IMR-90 (cell line): ENCODE measurements around the gene EML6. TPM values are rescaled to one million over a fixed set of nuclear protein-coding genes. Genes with fewer than 3 reads are reported as not detected.

Experiments
- ATAC-seq: fragments of 200-7000 bp; cut with Tn5 transposase; 2 replicates; pipeline ENCODE4 v1.9.1; 2020; ENCODE audit warnings: low read depth, mild to moderate bottlenecking, moderate library complexity
- BruUV-seq: library from RNA; stranded (reverse); fragments of 400-500 nt; replicated peaks from 2 replicates; lab custom pipeline; 2021; lab: Mats Ljungman, UMichigan
- CTCF ChIA-PET: fragments of 300-600 bp; formaldehyde crosslinking; extraction: SDS; loops from one replicate; lab custom pipeline; 2021; ENCODE audit warnings: antibody characterized with exemption; lab: Yijun Ruan, JAX
- POLR2A ChIA-PET: fragments of 300-600 bp; sonication (Branson Sonifier 250); formaldehyde crosslinking; loops from one replicate; lab custom pipeline; 2022; ENCODE audit warnings: antibody characterized with exemption; ENCODE audit not compliant: unreplicated experiment; lab: Charles Lee
- DNase-seq: peaks from one replicate; pipeline ENCODE4 v3.0.0; 2013
- H2AFZ ChIP-seq: replicated peaks from 2 replicates; pipeline ENCODE3; 2013; ENCODE audit warnings: low read length, mild to moderate bottlenecking; ENCODE audit not compliant: poor library complexity
- H2AK5ac ChIP-seq: 2 replicates; pipeline ENCODE4 v1.6.1; 2013; ENCODE audit warnings: low read depth, low read length, inconsistent platforms
- H2AK9ac ChIP-seq: replicated peaks from 2 replicates; pipeline ENCODE3; 2013; ENCODE audit warnings: mild to moderate bottlenecking, low read depth, low read length, moderate library complexity; ENCODE audit not compliant: poor library complexity
- H2BK120ac ChIP-seq: 2 replicates; pipeline ENCODE4 v1.6.1; 2013; ENCODE audit warnings: low read depth, low read length, inconsistent platforms
- H2BK15ac ChIP-seq: 3 replicates; pipeline ENCODE4 v1.6.1; 2013; ENCODE audit warnings: low read depth, low read length, inconsistent platforms
- H2BK20ac ChIP-seq: 2 replicates; pipeline ENCODE4 v1.6.1; 2013; ENCODE audit warnings: low read depth, mild to moderate bottlenecking, inconsistent platforms, low read length, moderate library complexity
- H2BK5ac ChIP-seq: 2 replicates; pipeline ENCODE4 v1.6.1; 2013; ENCODE audit warnings: mild to moderate bottlenecking, low read depth, low read length, inconsistent platforms; ENCODE audit not compliant: poor library complexity, severe bottlenecking
- H3K14ac ChIP-seq: replicated peaks from 2 replicates; pipeline ENCODE4 v1.6.1; 2013; ENCODE audit warnings: low read depth, low read length, inconsistent platforms
- H3K18ac ChIP-seq: 2 replicates; pipeline ENCODE4 v1.6.1; 2013; ENCODE audit warnings: low read depth, low read length, control low read depth
- H3K23ac ChIP-seq: 2 replicates; pipeline ENCODE4 v1.6.1; 2013; ENCODE audit warnings: low read depth, low read length, inconsistent platforms
- H3K27ac ChIP-seq: 2 replicates; pipeline ENCODE4 v1.5.1; 2013; ENCODE audit warnings: mild to moderate bottlenecking, control low read depth, low read length; ENCODE audit not compliant: insufficient read depth
- H3K27me3 ChIP-seq: 2 replicates; pipeline ENCODE4 v1.6.1; 2013; ENCODE audit warnings: low read length; ENCODE audit not compliant: control insufficient read depth, insufficient read depth
- H3K36me3 ChIP-seq: 2 replicates; pipeline ENCODE4 v1.6.1; 2013; ENCODE audit warnings: low read length, mixed read lengths; ENCODE audit not compliant: control insufficient read depth, insufficient read depth
- H3K4ac ChIP-seq: 2 replicates; pipeline ENCODE4 v1.6.1; 2013; ENCODE audit warnings: low read depth, low read length, inconsistent platforms
- H3K4me1 ChIP-seq: 2 replicates; pipeline ENCODE4 v1.6.1; 2013; ENCODE audit warnings: low read length, mixed read lengths; ENCODE audit not compliant: control insufficient read depth, insufficient read depth
- H3K4me2 ChIP-seq: 2 replicates; pipeline ENCODE4 v1.6.1; 2013; ENCODE audit warnings: low read depth, mild to moderate bottlenecking, control low read depth, low read length, moderate library complexity
- H3K4me3 ChIP-seq: 2 replicates; pipeline ENCODE4 v1.5.1; 2013; ENCODE audit warnings: low read depth, mild to moderate bottlenecking, control low read depth, low read length, moderate library complexity; ENCODE audit not compliant: insufficient read depth
- H3K56ac ChIP-seq: 2 replicates; pipeline ENCODE4 v1.6.1; 2013; ENCODE audit warnings: low read length, inconsistent platforms; ENCODE audit not compliant: insufficient read depth; ENCODE audit errors: extremely low read depth
- H3K79me1 ChIP-seq, 2 experiments: 2 replicates each; pipeline ENCODE4 v1.6.1; 2013; ENCODE audit warnings: low read length in 2 of 2, inconsistent platforms in 1 of 2, low read depth in 1 of 2
- H3K9ac ChIP-seq: 2 replicates; pipeline ENCODE4 v1.6.1; 2013; ENCODE audit warnings: low read depth, low read length, control low read depth
- H3K9me1 ChIP-seq: 2 replicates; pipeline ENCODE4 v1.6.1; 2013; ENCODE audit warnings: low read length, inconsistent platforms; ENCODE audit not compliant: insufficient read depth
- H3K9me3 ChIP-seq: 2 replicates; pipeline ENCODE4 v1.6.1; 2013; ENCODE audit warnings: low read length; ENCODE audit not compliant: control insufficient read depth, insufficient read depth
- H4K20me1 ChIP-seq: 2 replicates; pipeline ENCODE4 v1.6.1; 2013; ENCODE audit warnings: low read length, inconsistent platforms; ENCODE audit not compliant: insufficient read depth
- H4K5ac ChIP-seq: 2 replicates; pipeline ENCODE4 v1.6.1; 2013; ENCODE audit warnings: mild to moderate bottlenecking, low read depth, low read length, control low read depth
- H4K8ac ChIP-seq, 2 experiments: 2 replicates each; pipeline ENCODE4 v1.6.1; 2013; ENCODE audit warnings: low read depth in 2 of 2, low read length in 2 of 2, control low read depth in 1 of 2, inconsistent platforms in 1 of 2
- H4K91ac ChIP-seq: 2 replicates; pipeline ENCODE4 v1.6.1; 2013; ENCODE audit warnings: low read depth, low read length, inconsistent platforms; ENCODE audit not compliant: insufficient read depth
- CEBPB ChIP-seq: IDR thresholded peaks from 2 replicates; pipeline ENCODE4 v1.6.1; 2012; ENCODE audit warnings: low read depth, low read length, improper control_type of control experiment
- WGBS, 2 experiments: methylation state at CpG; one replicate each; pipeline versions ENCODE4 v1.1.5 to v1.1.7; 2013; ENCODE audit warnings: missing lambda C conversion rate in 2 of 2; ENCODE audit not compliant: insufficient read length in 1 of 2; ENCODE audit errors: extremely low coverage in 2 of 2; 5-methylcytosine and 5-hydroxymethylcytosine counted together
- dilution Hi-C: fragments of 300-500 bp; cut with HindIII; formaldehyde crosslinking; loops from one replicate; pipeline ENCODE4 v1.14.3; 2018; ENCODE audit warnings: low sequenced_read_pairs; ENCODE audit not compliant: unreplicated experiment
- in situ Hi-C: fragments of 300-500 bp; cut with MboI; formaldehyde crosslinking; loops from 3 replicates; pipeline ENCODE4 v1.14.3; 2019; ENCODE audit warnings: low sequenced_read_pairs, inconsistent platforms, mixed read lengths
- intact Hi-C: fragments of 100-400 bp; cut with micrococcal nuclease; formaldehyde crosslinking; loops from 2 replicates; pipeline ENCODE4 v1.10.0; 2022
- polyA plus RNA-seq, 3 experiments: library from polyadenylated mRNA; depleted of rRNA; stranded (reverse); fragments of >200 nt; gene quantifications; 2 replicates each; pipeline ENCODE4 v1.2.3, GENCODE V29; 2012; ENCODE audit warnings: low replicate concordance in 1 of 3
- total RNA-seq: library from RNA; depleted of rRNA; stranded (reverse); fragments of >200 nt; gene quantifications from 2 replicates; pipeline ENCODE4 v1.2.3, GENCODE V29; 2012

Gene EML6
- total and polyA plus RNA-seq, 2 of the 4 experiments (the other 2 are of a cell fraction): 0.18 to 0.19 TPM

DNA sequence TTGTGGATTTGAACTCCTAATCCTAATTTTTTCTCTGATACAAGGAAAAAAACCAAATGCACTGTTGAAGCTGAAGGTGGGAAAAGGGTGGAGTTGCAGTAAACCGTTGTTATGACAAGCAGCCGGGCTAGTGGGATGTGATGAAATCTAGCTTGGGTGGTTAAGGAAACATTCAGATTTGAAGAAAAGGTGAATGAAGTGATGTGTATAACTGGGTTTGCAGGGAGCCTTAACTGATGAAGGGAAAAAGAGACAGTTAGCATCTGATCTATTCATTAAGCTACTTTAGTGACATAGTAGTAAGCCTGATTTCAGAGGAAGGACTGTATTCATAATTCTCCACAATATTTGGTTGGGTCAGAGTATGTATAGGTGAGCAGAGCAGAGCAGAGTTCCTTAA lies 3.5 kb downstream of the EML6 start:
- H2BK15ac ChIP-seq: no peak overlapping the region
- H3K79me1 ChIP-seq: no peaks in the 10 kb centered on the region
- H2BK5ac ChIP-seq: no peak overlapping the region
- ATAC-seq (no peak), DNase-seq (no peak)
- no peak overlapping the region for H3K9ac ChIP-seq
- ChIA-PET POLR2A (no interaction called here), CTCF (interaction anchor here (1.0 to 1.1 kb wide), 2 partner anchors 20 to 112 kb away, joined by 3 to 4 read pairs; no protein-coding TSS in a partner anchor)
- H2AFZ ChIP-seq: no peak overlapping the region
- H3K36me3 ChIP-seq: no peaks in the 10 kb centered on the region
- in situ Hi-C loops (no loop called here), intact Hi-C loops (loop anchor here (10.0 kb wide), 2 partner anchors 258 to 318 kb away; no protein-coding TSS in a partner anchor), dilution Hi-C loops (no loop called here)
- H3K18ac ChIP-seq: no peak overlapping the region
- H3K27me3 ChIP-seq: peaks cover 27% of the 10 kb centered on the region
- no CpG with 5 or more reads among the region's 2 CpGs for WGBS, 2 experiments
- H4K91ac ChIP-seq: no peak overlapping the region
- H2AK9ac ChIP-seq: no peak overlapping the region
- no peak overlapping the region for H3K27ac ChIP-seq
- no peak overlapping the region for H2BK120ac ChIP-seq
- TF ChIP-seq CEBPB: no peak
- H3K4ac ChIP-seq: no peak overlapping the region
- no peak overlapping the region for H2BK20ac ChIP-seq
- no peak overlapping the region for H3K56ac ChIP-seq
- no peak overlapping the region for H2AK5ac ChIP-seq
- H3K14ac ChIP-seq: no peak overlapping the region
- peaks cover 8% of the 10 kb centered on the region for H3K9me1 ChIP-seq
- no peak overlapping the region for H3K4me2 ChIP-seq
- H4K8ac ChIP-seq: no peak overlapping the region
- no peaks in the 10 kb centered on the region for H3K9me3 ChIP-seq
- no peak overlapping the region for H3K23ac ChIP-seq
- no peak overlapping the region for H4K5ac ChIP-seq
- no peak overlapping the region for H3K4me3 ChIP-seq
- H3K4me1 ChIP-seq: peaks cover 3% of the 10 kb centered on the region; the same call in 1 of the 2 replicates
- peaks cover 3% of the 10 kb centered on the region; the same call in 1 of the 2 replicates for H4K20me1 ChIP-seq
- no TSS peak for BruUV-seq
